ENCODE results near the gene C9orf57. TPM values are rescaled to one million over a fixed set of nuclear protein-coding genes. Genes with fewer than 3 reads are reported as not detected.
"Not testable (repeated sequence)": the region's sequence is repeated elsewhere in the genome, so short reads cannot be mapped to it uniquely, and the experiment has no call there.

Gene C9orf57, protein sequence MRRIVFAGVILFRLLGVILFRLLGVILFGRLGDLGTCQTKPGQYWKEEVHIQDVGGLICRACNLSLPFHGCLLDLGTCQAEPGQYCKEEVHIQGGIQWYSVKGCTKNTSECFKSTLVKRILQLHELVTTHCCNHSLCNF
- not detected for polyA plus RNA-seq (ENCODE audit: insufficient read length)
- long read RNA-seq, donor 1 = 0 reads
- long read RNA-seq, donor 2 = 0 reads
- long read RNA-seq, donor 3 = 0 reads
- long read RNA-seq, donor 4 = 0 reads
- long read RNA-seq, donor 5 = 0 reads
- long read RNA-seq, donor 6 = 0 reads
- long read RNA-seq, donor 7 = 0 reads
- long read RNA-seq, donor 8 = 0 reads

- DNase-seq = no peak
These were observed at the start of gene C9orf57 for GRCh38 chr9:72060513-72060912. Gene C9orf57, minus strand, starts transcription at chr9:72060613. Its CDS starts 1,282 bp downstream, at chr9:72059331.

DNA sequence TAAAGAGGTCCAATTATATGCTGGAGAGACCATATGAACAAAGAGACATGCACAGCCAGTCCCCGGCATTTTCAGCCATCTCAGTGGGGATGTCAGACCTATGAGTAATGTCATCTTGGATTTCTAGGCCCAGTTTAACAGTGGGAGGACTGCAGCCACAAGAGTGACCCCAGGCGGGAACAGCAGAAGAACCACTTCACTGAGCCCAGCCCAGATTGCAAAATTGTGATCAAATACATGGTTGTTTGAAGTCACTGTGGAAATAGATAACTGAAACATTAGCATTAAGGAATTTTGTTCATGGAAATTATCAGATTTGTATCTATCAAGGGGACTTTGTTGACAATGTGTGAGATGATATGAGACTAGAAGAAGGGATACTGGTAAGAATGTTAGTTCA lies 42.1 kb upstream of the C9orf57 start:
- DNase-seq = no peak

DNA sequence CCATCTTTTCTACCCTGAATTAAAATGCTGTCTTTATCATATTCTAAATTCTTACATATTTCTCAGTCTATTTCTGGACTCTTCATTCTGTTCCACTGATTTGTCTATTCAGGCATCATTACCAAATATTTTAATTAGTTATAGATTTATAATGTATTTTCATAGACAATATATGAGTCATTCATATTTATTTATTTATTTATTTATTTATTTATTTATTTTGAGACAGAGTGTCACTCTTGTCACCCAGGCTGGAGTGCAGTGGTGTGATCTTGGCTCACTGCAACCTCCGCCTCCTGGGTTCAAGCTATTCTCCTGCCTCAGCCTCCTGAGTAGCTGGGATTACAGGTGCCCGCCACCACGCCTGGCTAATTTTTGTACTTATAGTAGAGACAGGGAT lies 35.1 kb upstream of the C9orf57 start:
- DNase-seq = not testable (repeated sequence)

DNA sequence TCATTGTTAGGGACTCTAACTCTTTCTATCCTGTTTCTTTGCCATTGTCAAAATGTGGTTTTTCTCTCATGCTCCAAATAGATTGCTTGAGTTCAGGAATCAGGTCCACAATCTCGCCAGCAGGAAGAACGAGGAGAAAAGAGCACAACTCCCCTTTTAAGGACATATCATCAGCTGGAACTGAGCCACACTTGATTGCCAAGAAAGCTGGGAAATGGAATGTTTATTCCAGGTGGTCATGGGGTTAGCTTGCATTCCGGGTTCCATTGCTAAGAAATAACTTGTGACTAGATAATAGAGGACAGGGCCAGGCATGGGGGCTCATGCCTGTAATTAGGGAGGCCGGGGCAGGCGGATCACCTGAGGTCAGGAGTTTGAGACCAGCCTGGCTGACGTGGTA lies 32.4 kb upstream of the C9orf57 start:
- no peak for DNase-seq

DNA sequence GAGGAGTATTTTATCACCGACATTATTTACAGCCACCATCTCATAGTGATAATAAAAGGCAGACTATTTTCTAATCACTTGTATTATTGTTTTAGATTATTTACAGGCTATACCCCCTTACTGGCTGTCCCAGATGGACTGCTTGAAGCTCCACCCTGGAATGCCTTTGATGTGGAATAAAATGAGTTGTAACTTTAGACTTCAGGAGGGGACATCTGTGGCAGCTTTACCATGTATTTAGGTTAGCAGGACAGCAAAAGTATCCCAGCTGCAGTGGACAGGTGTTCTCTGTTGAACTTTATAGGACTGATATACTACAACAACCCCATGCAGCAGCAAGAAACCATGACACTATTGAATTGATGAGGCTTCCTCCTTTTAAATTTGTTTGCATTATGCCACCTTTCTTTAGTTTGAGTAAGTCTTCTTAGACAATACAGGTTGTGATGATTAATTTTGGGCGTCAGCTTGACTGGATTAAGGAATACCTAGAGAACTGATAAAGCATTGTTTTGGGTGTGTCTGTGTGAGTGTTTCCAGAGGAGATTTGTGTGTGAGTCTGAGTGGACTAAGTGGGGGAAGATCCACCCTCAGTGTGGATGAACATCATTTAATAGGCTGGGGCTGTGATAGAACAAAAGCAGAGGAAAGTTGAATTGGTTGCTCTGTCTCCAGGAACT lies 29.2 kb upstream of the C9orf57 start:
- DNase-seq = peak; percentile 15

DNA sequence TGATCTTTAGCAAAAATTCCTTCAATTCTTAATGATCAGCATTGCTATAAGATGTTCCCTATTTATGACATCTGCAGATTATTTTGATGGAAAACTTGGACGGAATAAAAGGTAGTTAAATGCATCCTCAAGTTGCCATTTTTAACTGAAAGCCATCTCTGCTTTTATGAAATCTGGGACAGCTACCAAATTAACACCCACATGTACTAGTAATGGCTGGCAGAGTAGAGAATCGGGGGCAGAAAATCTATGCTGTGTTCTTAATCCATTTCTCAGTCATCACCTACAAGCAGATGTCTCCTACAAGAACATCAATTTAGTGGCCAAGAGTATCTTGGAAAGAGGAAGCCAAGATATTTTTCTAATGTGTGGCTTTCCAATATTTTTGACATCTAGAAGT lies 22.1 kb upstream of the C9orf57 start:
- no peak for DNase-seq

DNA sequence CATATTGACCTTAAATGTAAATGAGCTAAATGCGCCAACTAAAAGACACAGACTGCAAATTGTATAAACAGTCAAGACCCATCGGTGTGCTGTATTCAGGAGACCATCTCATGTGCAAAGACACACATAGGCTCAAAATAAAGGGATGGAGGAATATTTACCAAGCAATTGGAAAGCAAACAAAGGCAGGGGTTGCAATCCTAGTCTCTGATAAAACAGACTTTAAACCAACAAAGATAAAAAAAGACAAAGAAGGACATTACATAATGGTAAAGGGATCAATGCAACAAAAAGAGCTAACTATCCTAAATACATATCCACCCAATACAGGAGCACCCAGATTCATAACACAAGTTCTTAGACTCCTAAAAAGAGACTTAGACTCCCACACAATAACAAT lies 14.3 kb upstream of the C9orf57 start:
- DNase-seq = not testable (repeated sequence)

GRCh38 chr9:72065076-72065475 lies 4.7 kb upstream of the C9orf57 start:
- no peak for DNase-seq

DNA sequence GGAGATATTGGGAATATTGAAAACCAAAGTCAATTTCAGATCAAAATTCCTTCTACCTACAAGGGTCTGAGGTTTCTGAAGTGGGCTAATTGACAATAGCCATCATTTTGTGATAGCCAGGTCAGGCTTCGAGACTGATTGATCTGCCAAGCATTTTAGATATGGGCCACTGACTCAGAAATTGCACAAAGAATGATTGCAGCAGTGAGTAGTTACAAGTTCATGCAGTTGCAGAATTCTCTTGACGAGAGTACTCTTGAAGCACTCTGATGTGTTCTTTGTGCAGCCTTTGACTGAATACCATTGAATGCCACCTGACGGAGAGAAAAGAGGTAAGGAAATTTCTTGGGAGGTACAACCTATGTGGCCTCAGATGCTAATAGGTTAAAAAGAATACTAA lies 8.3 kb downstream of the C9orf57 start:
- DNase-seq = no peak

GRCh38 chr9:72048850-72049249 lies 11.6 kb downstream of the C9orf57 start:
- DNase-seq = no peak

- no peak for DNase-seq
These were observed 13.6 kb downstream of the C9orf57 start for GRCh38 chr9:72046630-72047456.

GRCh38 chr9:72044095-72044494 lies 16.3 kb downstream of the C9orf57 start:
- no peak for DNase-seq

DNA sequence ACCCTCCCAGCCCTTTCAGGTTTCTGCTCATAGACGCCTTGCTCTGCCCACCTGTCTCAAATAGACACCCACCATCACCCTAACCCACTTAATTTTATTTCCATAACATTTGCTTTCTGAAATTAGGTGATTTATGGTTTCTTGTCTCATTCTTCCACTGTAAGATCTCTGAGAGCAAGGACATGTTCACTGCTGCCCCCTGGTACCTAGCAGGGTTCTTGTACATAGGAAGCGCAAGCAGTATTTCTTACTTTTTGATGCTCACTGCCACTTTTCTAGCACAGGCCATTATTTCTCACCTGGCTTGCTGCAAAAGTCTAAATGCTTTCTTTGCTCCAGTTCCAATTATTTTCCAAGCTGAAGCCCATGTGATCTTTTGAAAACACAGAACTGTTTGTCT lies 16.8 kb downstream of the C9orf57 start:
- DNase-seq = no peak

DNA sequence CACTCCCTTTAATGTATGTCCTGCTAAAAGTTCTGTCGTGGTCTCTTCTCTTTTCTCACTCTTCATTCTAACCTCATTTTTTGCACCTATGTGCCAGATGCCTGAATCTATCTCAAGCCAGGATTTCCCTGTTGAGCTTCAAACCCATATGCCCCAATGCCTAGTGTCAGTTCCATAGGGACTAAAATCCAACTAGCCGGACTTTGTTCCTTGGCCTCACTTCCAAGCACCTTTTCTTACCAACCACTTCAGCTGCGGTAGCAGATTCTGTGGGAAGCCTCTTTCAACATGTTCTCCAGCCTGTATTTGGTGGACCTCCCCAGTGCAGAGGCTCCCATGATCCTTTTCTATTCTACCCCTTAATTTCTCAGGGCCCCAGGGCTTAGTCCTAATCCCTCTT lies 17.5 kb downstream of the C9orf57 start:
- DNase-seq = no peak

DNA sequence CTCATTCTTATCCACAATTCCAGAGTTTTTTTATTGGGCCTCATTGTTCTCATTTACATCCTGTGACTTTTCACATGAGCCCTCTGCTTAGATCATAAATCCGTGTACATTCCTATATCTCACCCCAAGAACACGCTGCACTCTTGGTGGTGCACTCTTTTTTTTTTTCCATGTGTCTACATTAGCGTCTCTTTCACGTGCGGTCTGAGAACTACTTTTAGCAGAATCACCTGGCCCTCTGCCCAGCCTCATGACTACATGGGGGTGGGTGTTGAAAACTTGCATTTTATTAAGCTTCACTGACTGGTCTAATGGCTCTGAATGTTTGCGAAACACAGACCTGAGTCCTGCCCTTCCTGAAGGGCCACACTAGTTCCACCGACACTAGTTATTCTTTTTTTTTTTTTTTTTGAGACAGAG lies 18.6 kb downstream of the C9orf57 start:
- no peak for DNase-seq

- DNase-seq = no peak
These were observed 19.0 kb downstream of the C9orf57 start for GRCh38 chr9:72041369-72041768.

- DNase-seq = no peak
These were observed 20.9 kb downstream of the C9orf57 start for GRCh38 chr9:72039532-72039931.

- DNase-seq = peak; percentile 76
These were observed 21.5 kb downstream of the C9orf57 start for GRCh38 chr9:72038890-72039410.

DNA sequence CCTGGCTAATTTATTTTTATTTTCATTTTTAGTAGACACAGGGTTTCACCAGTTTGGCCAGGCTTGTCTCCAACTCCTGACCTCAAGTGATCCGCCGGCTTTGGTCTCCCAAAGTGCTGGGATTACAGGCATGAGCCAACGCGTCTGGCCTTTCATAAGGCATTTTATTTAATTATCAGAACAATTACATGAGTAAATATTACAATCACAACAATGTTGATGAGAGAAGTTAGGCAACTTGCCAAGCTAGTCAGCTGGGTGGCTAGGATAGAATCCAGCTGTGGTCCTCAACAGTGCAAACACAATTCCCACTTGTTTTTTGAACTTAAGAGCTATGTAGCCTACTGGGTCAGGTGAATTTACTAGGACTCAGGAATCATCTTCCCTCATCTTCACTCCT lies 22.0 kb downstream of the C9orf57 start:
- DNase-seq = no peak

DNA sequence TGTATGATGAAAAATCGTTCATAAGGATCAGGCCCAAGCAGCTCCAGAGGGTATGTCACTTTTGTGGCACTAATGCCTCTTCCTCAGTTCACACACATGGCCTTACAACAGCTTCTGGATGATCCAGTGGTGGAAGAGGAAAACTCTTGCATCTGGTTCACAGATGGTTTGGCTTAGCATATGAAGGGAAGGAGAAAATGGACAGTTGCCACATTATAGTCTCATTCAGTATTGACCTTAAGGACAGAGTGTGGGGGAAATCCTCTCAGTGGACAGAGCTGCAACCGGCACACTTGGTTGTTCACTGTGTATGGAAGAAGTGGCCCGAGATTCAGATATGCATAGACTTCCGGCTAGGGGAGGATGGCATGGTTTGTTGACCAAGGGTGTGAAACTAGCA lies 22.8 kb downstream of the C9orf57 start:
- no peak for DNase-seq

DNA sequence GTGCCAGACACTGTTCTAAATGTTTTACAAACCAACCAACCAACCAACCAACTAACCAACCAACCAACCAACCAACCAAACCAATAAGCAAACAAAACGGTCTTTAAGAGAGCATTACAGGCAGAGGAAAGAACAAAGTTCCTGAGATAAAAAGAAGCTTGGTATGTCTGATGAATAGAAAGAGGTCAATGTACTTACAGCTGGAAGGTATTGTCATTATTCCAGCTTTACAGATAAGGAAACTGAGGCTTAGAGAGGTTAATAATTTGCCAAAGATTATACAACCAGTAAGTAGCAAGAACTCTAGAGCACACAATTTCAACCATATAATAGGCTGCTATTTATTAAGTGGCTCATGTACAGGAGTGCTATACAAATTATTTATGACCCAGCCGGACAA lies 29.6 kb downstream of the C9orf57 start:
- DNase-seq = no peak

DNA sequence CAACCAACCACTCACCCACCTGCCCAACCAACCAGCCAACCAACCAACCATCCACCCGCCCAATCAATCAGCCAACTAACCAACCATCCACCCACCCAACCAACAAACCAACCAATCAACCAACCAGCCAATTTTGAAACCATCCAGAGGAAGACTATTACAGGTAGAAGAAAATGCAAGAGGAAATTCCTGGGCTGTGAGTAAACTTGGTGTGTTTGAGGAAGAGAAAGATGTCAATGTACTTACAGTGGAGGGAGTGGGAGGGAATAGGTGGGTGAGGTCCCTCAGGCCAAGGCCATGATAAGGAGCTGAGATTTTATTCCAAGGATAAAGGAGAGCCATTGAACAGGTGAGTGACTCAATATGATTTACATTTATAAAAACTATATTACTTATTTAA lies 30.4 kb downstream of the C9orf57 start:
- DNase-seq = no peak

DNA sequence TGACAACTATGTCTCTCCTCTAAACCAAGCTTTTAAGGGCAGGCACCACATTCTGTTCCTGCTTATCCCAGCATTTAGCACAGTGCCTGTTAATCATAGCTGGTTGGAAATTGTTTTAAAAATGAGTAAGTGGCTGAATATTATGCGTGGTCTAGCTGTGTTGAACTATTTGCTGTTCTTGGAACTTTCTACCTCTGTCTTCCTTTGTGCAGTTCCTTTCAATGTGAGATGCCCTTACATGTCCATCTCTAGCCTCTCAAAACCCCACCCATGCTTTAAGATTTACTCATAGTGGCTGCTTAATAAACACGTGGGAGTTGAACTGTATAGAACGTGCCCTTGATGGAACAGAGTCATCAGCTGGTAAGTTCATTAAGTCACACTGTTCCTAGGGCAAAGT lies 34.5 kb downstream of the C9orf57 start:
- DNase-seq = no peak

All from left kidney (tissue), 8 donors.